IMR-90 (cell line): ENCODE data around the gene TMEM130. TPM values are rescaled to one million over a fixed set of nuclear protein-coding genes. Genes with fewer than 3 reads are reported as not detected.

Source experiments
- ATAC-seq: fragments of 200-7000 bp; cut with Tn5 transposase; 2 replicates; pipeline ENCODE4 v1.9.1; 2020; ENCODE audit warnings: low read depth, mild to moderate bottlenecking, moderate library complexity
- BruUV-seq: library from RNA; stranded (reverse); fragments of 400-500 nt; replicated peaks from 2 replicates; lab custom pipeline; 2021; lab: Mats Ljungman, UMichigan
- CTCF ChIA-PET: fragments of 300-600 bp; formaldehyde crosslinking; extraction: SDS; loops from one replicate; lab custom pipeline; 2021; ENCODE audit warnings: antibody characterized with exemption; lab: Yijun Ruan, JAX
- POLR2A ChIA-PET: fragments of 300-600 bp; sonication (Branson Sonifier 250); formaldehyde crosslinking; loops from one replicate; lab custom pipeline; 2022; ENCODE audit warnings: antibody characterized with exemption; ENCODE audit not compliant: unreplicated experiment; lab: Charles Lee
- DNase-seq: peaks from one replicate; pipeline ENCODE4 v3.0.0; 2013
- H2AFZ ChIP-seq: replicated peaks from 2 replicates; pipeline ENCODE3; 2013; ENCODE audit warnings: low read length, mild to moderate bottlenecking; ENCODE audit not compliant: poor library complexity
- H2AK5ac ChIP-seq: 2 replicates; pipeline ENCODE4 v1.6.1; 2013; ENCODE audit warnings: low read depth, low read length, inconsistent platforms
- H2AK9ac ChIP-seq: replicated peaks from 2 replicates; pipeline ENCODE3; 2013; ENCODE audit warnings: mild to moderate bottlenecking, low read depth, low read length, moderate library complexity; ENCODE audit not compliant: poor library complexity
- H2BK120ac ChIP-seq: 2 replicates; pipeline ENCODE4 v1.6.1; 2013; ENCODE audit warnings: low read depth, low read length, inconsistent platforms
- H2BK15ac ChIP-seq: 3 replicates; pipeline ENCODE4 v1.6.1; 2013; ENCODE audit warnings: low read depth, low read length, inconsistent platforms
- H2BK20ac ChIP-seq: 2 replicates; pipeline ENCODE4 v1.6.1; 2013; ENCODE audit warnings: low read depth, mild to moderate bottlenecking, inconsistent platforms, low read length, moderate library complexity
- H2BK5ac ChIP-seq: 2 replicates; pipeline ENCODE4 v1.6.1; 2013; ENCODE audit warnings: mild to moderate bottlenecking, low read depth, low read length, inconsistent platforms; ENCODE audit not compliant: poor library complexity, severe bottlenecking
- H3K14ac ChIP-seq: replicated peaks from 2 replicates; pipeline ENCODE4 v1.6.1; 2013; ENCODE audit warnings: low read depth, low read length, inconsistent platforms
- H3K18ac ChIP-seq: 2 replicates; pipeline ENCODE4 v1.6.1; 2013; ENCODE audit warnings: low read depth, low read length, control low read depth
- H3K23ac ChIP-seq: 2 replicates; pipeline ENCODE4 v1.6.1; 2013; ENCODE audit warnings: low read depth, low read length, inconsistent platforms
- H3K27ac ChIP-seq: 2 replicates; pipeline ENCODE4 v1.5.1; 2013; ENCODE audit warnings: mild to moderate bottlenecking, control low read depth, low read length; ENCODE audit not compliant: insufficient read depth
- H3K27me3 ChIP-seq: 2 replicates; pipeline ENCODE4 v1.6.1; 2013; ENCODE audit warnings: low read length; ENCODE audit not compliant: control insufficient read depth, insufficient read depth
- H3K36me3 ChIP-seq: 2 replicates; pipeline ENCODE4 v1.6.1; 2013; ENCODE audit warnings: low read length, mixed read lengths; ENCODE audit not compliant: control insufficient read depth, insufficient read depth
- H3K4ac ChIP-seq: 2 replicates; pipeline ENCODE4 v1.6.1; 2013; ENCODE audit warnings: low read depth, low read length, inconsistent platforms
- H3K4me1 ChIP-seq: 2 replicates; pipeline ENCODE4 v1.6.1; 2013; ENCODE audit warnings: low read length, mixed read lengths; ENCODE audit not compliant: control insufficient read depth, insufficient read depth
- H3K4me2 ChIP-seq: 2 replicates; pipeline ENCODE4 v1.6.1; 2013; ENCODE audit warnings: low read depth, mild to moderate bottlenecking, control low read depth, low read length, moderate library complexity
- H3K4me3 ChIP-seq: 2 replicates; pipeline ENCODE4 v1.5.1; 2013; ENCODE audit warnings: low read depth, mild to moderate bottlenecking, control low read depth, low read length, moderate library complexity; ENCODE audit not compliant: insufficient read depth
- H3K56ac ChIP-seq: 2 replicates; pipeline ENCODE4 v1.6.1; 2013; ENCODE audit warnings: low read length, inconsistent platforms; ENCODE audit not compliant: insufficient read depth; ENCODE audit errors: extremely low read depth
- H3K79me1 ChIP-seq, 2 experiments: 2 replicates each; pipeline ENCODE4 v1.6.1; 2013; ENCODE audit warnings: low read length in 2 of 2, inconsistent platforms in 1 of 2, low read depth in 1 of 2
- H3K9ac ChIP-seq: 2 replicates; pipeline ENCODE4 v1.6.1; 2013; ENCODE audit warnings: low read depth, low read length, control low read depth
- H3K9me1 ChIP-seq: 2 replicates; pipeline ENCODE4 v1.6.1; 2013; ENCODE audit warnings: low read length, inconsistent platforms; ENCODE audit not compliant: insufficient read depth
- H3K9me3 ChIP-seq: 2 replicates; pipeline ENCODE4 v1.6.1; 2013; ENCODE audit warnings: low read length; ENCODE audit not compliant: control insufficient read depth, insufficient read depth
- H4K20me1 ChIP-seq: 2 replicates; pipeline ENCODE4 v1.6.1; 2013; ENCODE audit warnings: low read length, inconsistent platforms; ENCODE audit not compliant: insufficient read depth
- H4K5ac ChIP-seq: 2 replicates; pipeline ENCODE4 v1.6.1; 2013; ENCODE audit warnings: mild to moderate bottlenecking, low read depth, low read length, control low read depth
- H4K8ac ChIP-seq, 2 experiments: 2 replicates each; pipeline ENCODE4 v1.6.1; 2013; ENCODE audit warnings: low read depth in 2 of 2, low read length in 2 of 2, control low read depth in 1 of 2, inconsistent platforms in 1 of 2
- H4K91ac ChIP-seq: 2 replicates; pipeline ENCODE4 v1.6.1; 2013; ENCODE audit warnings: low read depth, low read length, inconsistent platforms; ENCODE audit not compliant: insufficient read depth
- BHLHE40 ChIP-seq: fragments of 150-350 bp; IDR thresholded peaks from 2 replicates; pipeline ENCODE4 v1.6.1; 2016; ENCODE audit warnings: mild to moderate bottlenecking, low read depth, low read length
- CHD1 ChIP-seq: IDR thresholded peaks from 2 replicates; pipeline ENCODE4 v1.6.1; 2012; ENCODE audit warnings: low read depth, low read length, improper control_type of control experiment
- CTCF ChIP-seq: conservative IDR thresholded peaks from 2 replicates; pipeline ENCODE4 v1.5.1; 2012; ENCODE audit warnings: mild to moderate bottlenecking, low read depth, low read length, improper control_type of control experiment
- ELK1 ChIP-seq: fragments of 150-350 bp; IDR thresholded peaks from 2 replicates; pipeline ENCODE4 v1.6.1; 2016; ENCODE audit warnings: low read depth, mild to moderate bottlenecking, low read length, moderate library complexity, borderline replicate concordance
- FOS ChIP-seq: fragments of 150-350 bp; IDR thresholded peaks from 2 replicates; pipeline ENCODE4 v1.6.1; 2016; ENCODE audit warnings: low read depth, low read length
- MAFK ChIP-seq: IDR thresholded peaks from 2 replicates; pipeline ENCODE4 v1.6.1; 2012; ENCODE audit warnings: low read depth, low read length, improper control_type of control experiment
- MAZ ChIP-seq: IDR thresholded peaks from 2 replicates; pipeline ENCODE4 v1.6.1; 2012; ENCODE audit warnings: low read depth, mild to moderate bottlenecking, low read length, improper control_type of control experiment, moderate library complexity, borderline replicate concordance
- MXI1 ChIP-seq: IDR thresholded peaks from 2 replicates; pipeline ENCODE4 v1.6.1; 2012; ENCODE audit warnings: low read depth, mild to moderate bottlenecking, low read length, moderate library complexity, borderline replicate concordance
- NFE2L2 ChIP-seq: fragments of 150-350 bp; IDR thresholded peaks from 2 replicates; pipeline ENCODE4 v1.6.1; 2016; ENCODE audit warnings: low read depth, mild to moderate bottlenecking, low read length
- POLR2A ChIP-seq: IDR thresholded peaks from 2 replicates; pipeline ENCODE4 v1.6.1; 2012; ENCODE audit warnings: mild to moderate bottlenecking, low read depth, low read length
- RAD21 ChIP-seq: IDR thresholded peaks from 2 replicates; pipeline ENCODE4 v1.6.1; 2012; ENCODE audit warnings: low read length, improper control_type of control experiment
- RCOR1 ChIP-seq: IDR thresholded peaks from 2 replicates; pipeline ENCODE4 v1.6.1; 2012; ENCODE audit warnings: mild to moderate bottlenecking, low read length, improper control_type of control experiment; ENCODE audit not compliant: insufficient replicate concordance
- RFX5 ChIP-seq: IDR thresholded peaks from 2 replicates; pipeline ENCODE4 v1.8.0; 2012; ENCODE audit warnings: low read depth, mild to moderate bottlenecking, low read length, moderate library complexity
- SMC3 ChIP-seq: fragments of 150-350 bp; IDR thresholded peaks from 2 replicates; pipeline ENCODE4 v1.6.1; 2016; ENCODE audit warnings: low read depth, mild to moderate bottlenecking, antibody characterized with exemption, low read length, moderate library complexity
- USF2 ChIP-seq: fragments of 150-350 bp; IDR thresholded peaks from 2 replicates; pipeline ENCODE4 v1.6.1; 2017; ENCODE audit warnings: mild to moderate bottlenecking, antibody characterized with exemption, low read length, low read depth
- WGBS, 2 experiments: methylation state at CpG; one replicate each; pipeline versions ENCODE4 v1.1.5 to v1.1.7; 2013; ENCODE audit warnings: missing lambda C conversion rate in 2 of 2; ENCODE audit not compliant: insufficient read length in 1 of 2; ENCODE audit errors: extremely low coverage in 2 of 2; 5-methylcytosine and 5-hydroxymethylcytosine counted together
- dilution Hi-C: fragments of 300-500 bp; cut with HindIII; formaldehyde crosslinking; loops from one replicate; pipeline ENCODE4 v1.14.3; 2018; ENCODE audit warnings: low sequenced_read_pairs; ENCODE audit not compliant: unreplicated experiment
- in situ Hi-C: fragments of 300-500 bp; cut with MboI; formaldehyde crosslinking; loops from 3 replicates; pipeline ENCODE4 v1.14.3; 2019; ENCODE audit warnings: low sequenced_read_pairs, inconsistent platforms, mixed read lengths
- intact Hi-C: fragments of 100-400 bp; cut with micrococcal nuclease; formaldehyde crosslinking; loops from 2 replicates; pipeline ENCODE4 v1.10.0; 2022
- polyA plus RNA-seq, 3 experiments: library from polyadenylated mRNA; depleted of rRNA; stranded (reverse); fragments of >200 nt; gene quantifications; 2 replicates each; pipeline ENCODE4 v1.2.3, GENCODE V29; 2012; ENCODE audit warnings: low replicate concordance in 1 of 3
- total RNA-seq: library from RNA; depleted of rRNA; stranded (reverse); fragments of >200 nt; gene quantifications from 2 replicates; pipeline ENCODE4 v1.2.3, GENCODE V29; 2012

The TMEM130 gene
- total and polyA plus RNA-seq, 2 of the 4 experiments (the other 2 are of a cell fraction), result 1.1 to 14.8 TPM

GRCh38 chr7:98802088-98802780 lies 67.6 kb downstream of the TMEM130 start:
- dilution Hi-C loops (no loop called here), in situ Hi-C loops (no loop called here), intact Hi-C loops (no loop called here)
- Histone ChIP-seq H3K9me3 (peaks cover 11% of the 10 kb centered on the region), H2BK5ac (no peak overlapping the region), H2BK15ac (no peak overlapping the region), H2AK9ac (no peak overlapping the region), H2BK120ac (no peak overlapping the region), H3K4me2 (no peak overlapping the region), H2BK20ac (no peak overlapping the region), H3K4me3 (no peak overlapping the region), H2AK5ac (no peak overlapping the region), H3K9me1 (no peaks in the 10 kb centered on the region), H4K20me1 (no peaks in the 10 kb centered on the region), H3K27ac (no peak overlapping the region), H3K18ac (no peak overlapping the region), H3K79me1 (no peaks in the 10 kb centered on the region), H3K36me3 (no peaks in the 10 kb centered on the region), H4K8ac (no peak overlapping the region), H3K56ac (no peak overlapping the region), H4K91ac (no peak overlapping the region), H3K4ac (no peak overlapping the region), H3K4me1 (no peaks in the 10 kb centered on the region), H3K27me3 (no peaks in the 10 kb centered on the region), H3K14ac (no peak overlapping the region), H4K5ac (no peak overlapping the region), H2AFZ (no peak overlapping the region), H3K23ac (no peak overlapping the region), H3K9ac (no peak overlapping the region)
- POLR2A ChIA-PET, result no interaction called here
- peak; percentile 19 for DNase-seq
- TF ChIP-seq MAFK (no peak), BHLHE40 (no peak), USF2 (no peak), CHD1 (no peak), POLR2A (no peak), RCOR1 (no peak), NFE2L2 (no peak), MXI1 (no peak), ELK1 (no peak), RFX5 (no peak), FOS (no peak), SMC3 (no peak), CTCF (no peak), RAD21 (no peak), MAZ (no peak)
- CTCF ChIA-PET, result no interaction called here
- ATAC-seq, result peak; percentile 32
- 17% methylated on average over 2 of the region's 7 CpGs; no CpG with 5 or more reads in 1 of the 2 experiments for WGBS, 2 experiments
- no TSS peak for BruUV-seq
